MM.1S (cell line): ENCODE measurements around the gene USP9X.

ENCODE experiments used
- CTCF ChIP-seq: fragments of 300-600 bp; sonication (generic); IDR thresholded peaks from 2 replicates; pipeline ENCODE4 v1.5.1; 2016; ENCODE audit warnings: antibody characterized with exemption, low read length, mixed read lengths
- EZH2 ChIP-seq: fragments of 300-600 bp; sonication (generic); optimal IDR thresholded peaks from 2 replicates; pipeline ENCODE3; 2017; ENCODE audit warnings: low read depth, mild to moderate bottlenecking, antibody characterized with exemption, low read length, mixed read lengths
- EZH2phosphoT487 ChIP-seq: fragments of 300-600 bp; sonication (generic); IDR thresholded peaks from 2 replicates; pipeline ENCODE4 v1.6.1; 2018; ENCODE audit warnings: antibody characterized with exemption, low read length

- TF ChIP-seq CTCF: no peak
- TF ChIP-seq EZH2: no peak
- TF ChIP-seq EZH2phosphoT487: no peak
Observed at GRCh38 chrX:41082783-41083182, 2.5 kb upstream of the USP9X start.
